GM12878 (cell line): ENCODE measurements around the gene HBD. TPM values are rescaled to one million over a fixed set of nuclear protein-coding genes. Genes with fewer than 3 reads are reported as not detected.
"Not testable (repeated sequence)": the region's sequence is repeated elsewhere in the genome, so short reads cannot be mapped to it uniquely, and the experiment has no call there.

Source experiments
- ATAC-seq: fragments of 200-7000 bp; cut with Tn5 transposase; 3 replicates; pipeline ENCODE4 v1.9.1; 2020; ENCODE audit warnings: mild to moderate bottlenecking, moderate library complexity
- BruUV-seq: library from RNA; stranded (reverse); fragments of 400-500 nt; replicated peaks from 2 replicates; lab custom pipeline; 2021; lab: Mats Ljungman, UMichigan
- CTCF ChIA-PET: fragments of 300-600 bp; sonication (Branson Sonifier 250); formaldehyde crosslinking; extraction: SDS; loops from one replicate; lab custom pipeline; 2021; ENCODE audit warnings: inconsistent platforms; lab: Yijun Ruan, JAX
- POLR2A ChIA-PET: fragments of 350-600 bp; formaldehyde crosslinking; extraction: SDS; loops from one replicate; lab custom pipeline; 2021; ENCODE audit warnings: inconsistent platforms; lab: Charles Lee
- RAD21 ChIA-PET: fragments of 300-600 bp; sonication (Branson Sonifier 250); formaldehyde crosslinking; loops from one replicate; lab custom pipeline; 2023; ENCODE audit warnings: antibody characterized with exemption; ENCODE audit not compliant: unreplicated experiment; lab: Charles Lee
- SMC1A ChIA-PET: fragments of 300-600 bp; sonication (Branson Sonifier 250); formaldehyde crosslinking; loops from one replicate; lab custom pipeline; 2023; ENCODE audit not compliant: unreplicated experiment, uncharacterized antibody; lab: Charles Lee
- DNase-seq: peaks from one replicate; pipeline ENCODE4 v3.0.0-alpha.2; 2011; ENCODE audit warnings: low read depth, low spot score
- FAIRE-seq: peaks from 3 replicates; lab custom pipeline; 2011; peaks lifted over from hg19 to GRCh38; lab: Jason Lieb, UNC
- H2AFZ ChIP-seq: 2 replicates; pipeline ENCODE4 v1.6.0; 2011; ENCODE audit warnings: low read depth, low read length, control low read depth; ENCODE audit not compliant: control insufficient read depth
- H3K27ac ChIP-seq: 2 replicates; pipeline ENCODE4 v1.5.1; 2011; ENCODE audit warnings: control low read depth; ENCODE audit not compliant: control insufficient read depth, insufficient read depth
- H3K27me3 ChIP-seq, 2 experiments: replicated peaks in 1 of 2; 2 replicates each; pipeline versions ENCODE4 v1.6.0 to v1.6.1; 2011; ENCODE audit warnings: low read length in 1 of 2; ENCODE audit not compliant: control insufficient read depth in 2 of 2, insufficient read depth in 2 of 2
- H3K36me3 ChIP-seq, 2 experiments: 2 replicates each; pipeline ENCODE4 v1.5.1; 2011; ENCODE audit warnings: low read length in 1 of 2; ENCODE audit not compliant: control insufficient read depth in 2 of 2, insufficient read depth in 2 of 2
- H3K4me1 ChIP-seq: 2 replicates; pipeline ENCODE4 v1.6.1; 2011; ENCODE audit warnings: mild to moderate bottlenecking, low read length, moderate library complexity, mixed read lengths; ENCODE audit not compliant: control insufficient read depth, insufficient read depth
- H3K4me2 ChIP-seq: 2 replicates; pipeline ENCODE4 v1.6.0; 2011; ENCODE audit warnings: control low read depth; ENCODE audit not compliant: control insufficient read depth, insufficient read depth
- H3K4me3 ChIP-seq: fragments of 200-600 bp; sonication (generic); 2 replicates; pipeline ENCODE4 v1.5.1; 2016
- H3K79me2 ChIP-seq: 2 replicates; pipeline ENCODE4 v1.6.0; 2011; ENCODE audit warnings: low read length; ENCODE audit not compliant: control insufficient read depth, insufficient read depth
- H3K9ac ChIP-seq: 2 replicates; pipeline ENCODE4 v1.8.0; 2011; ENCODE audit warnings: low read length, control low read depth, mixed read lengths; ENCODE audit not compliant: control insufficient read depth, insufficient read depth
- H3K9me3 ChIP-seq: replicated peaks from 3 replicates; pipeline ENCODE4 v1.5.1; 2011; ENCODE audit warnings: mild to moderate bottlenecking, low read length; ENCODE audit not compliant: control insufficient read depth, insufficient read depth
- H4K20me1 ChIP-seq: 2 replicates; pipeline ENCODE4 v1.6.0; 2011; ENCODE audit not compliant: control insufficient read depth, insufficient read depth
- WGBS: methylation state at CpG from one replicate; pipeline ENCODE4 v1.1.6; 2016; ENCODE audit warnings: low lambda C conversion rate; ENCODE audit not compliant: insufficient replicate concordance, insufficient coverage; ENCODE audit errors: missing lambda C conversion rate; 5-methylcytosine and 5-hydroxymethylcytosine counted together
- in situ Hi-C: fragments of 300-500 bp; cut with MboI; formaldehyde crosslinking; loops from 9 replicates; pipeline ENCODE4 v1.14.3; 2018; ENCODE audit warnings: mixed read lengths
- intact Hi-C: fragments of 100-400 bp; cut with micrococcal nuclease; formaldehyde crosslinking; loops from one replicate; pipeline ENCODE4 v1.14.2; 2022; ENCODE audit not compliant: unreplicated experiment
- polyA plus RNA-seq, 11 experiments: library from polyadenylated mRNA; depleted of rRNA in 4 of 11; unstranded in 6 of 11; stranded (reverse) in 5 of 11; fragments of >200 nt; fragmentation: Nextera tagmentation in 4 of 11; fragmentation: Illumina TruSeq in 1 of 11; extraction: Ambion mirVana in 4 of 11; extraction: Trizol in 1 of 11; gene quantifications; 1 replicate in 1 of 11; 2 replicates in 10 of 11; pipeline versions ENCODE4 v1.2.1 to v1.2.3, GENCODE V29; 2011 to 2016; ENCODE audit warnings: inconsistent platforms in 2 of 11, missing spikeins in 2 of 11, low read depth in 1 of 11
- total RNA-seq, 4 experiments: library from RNA; depleted of rRNA in 3 of 4; stranded (reverse); fragments of >200 nt in 3 of 4; fragmentation: Illumina TruSeq in 1 of 4; extraction: Trizol in 1 of 4; gene quantifications; 2 replicates each; pipeline versions ENCODE4 v1.2.1 to v1.2.3, GENCODE V29; 2013 to 2021

Gene HBD
- total and polyA plus RNA-seq, 10 of the 15 experiments (the other 5 are each of a cell fraction or from before 2014, with no cell fraction given): 0.11 to 0.32 TPM; not detected in 8

GRCh38 chr11:5254646-5255413 lies 20.5 kb upstream of the HBD start, which contains the start of gene HBG2:
Gene HBG2, minus strand, starts transcription at chr11:5254781. Its CDS starts 53 bp downstream, at chr11:5254728.
- intact Hi-C loops, H2AFZ ChIP-seq, FAIRE-seq, H3K9me3 ChIP-seq, POLR2A ChIA-PET, CTCF ChIA-PET, H3K27ac ChIP-seq, RAD21 ChIA-PET, H3K27me3 ChIP-seq, H3K4me2 ChIP-seq, H3K79me2 ChIP-seq, H4K20me1 ChIP-seq, H3K4me1 ChIP-seq, in situ Hi-C loops, ATAC-seq, H3K4me3 ChIP-seq, H3K9ac ChIP-seq, BruUV-seq, SMC1A ChIA-PET, DNase-seq, H3K36me3 ChIP-seq: not testable (repeated sequence)
- WGBS: 2% methylated on average over 4 of the region's 9 CpGs

- CTCF ChIA-PET, H3K4me1 ChIP-seq, H3K79me2 ChIP-seq, H3K9me3 ChIP-seq, ATAC-seq, DNase-seq, H3K9ac ChIP-seq, H3K36me3 ChIP-seq, SMC1A ChIA-PET, BruUV-seq, in situ Hi-C loops, H2AFZ ChIP-seq, POLR2A ChIA-PET, intact Hi-C loops, RAD21 ChIA-PET, H3K4me3 ChIP-seq, H3K4me2 ChIP-seq, H4K20me1 ChIP-seq, H3K27me3 ChIP-seq, H3K27ac ChIP-seq, FAIRE-seq: not testable (repeated sequence)
- WGBS: 26% methylated on average over 2 of the region's 2 CpGs
Measured at GRCh38 chr11:5254023-5254422, 19.7 kb upstream of the HBD start.

- H3K4me3 ChIP-seq, H3K4me1 ChIP-seq, H4K20me1 ChIP-seq, H3K9me3 ChIP-seq, H3K4me2 ChIP-seq, RAD21 ChIA-PET, POLR2A ChIA-PET, ATAC-seq, H3K9ac ChIP-seq, H3K27ac ChIP-seq, CTCF ChIA-PET, DNase-seq, FAIRE-seq, intact Hi-C loops, H3K36me3 ChIP-seq, H3K27me3 ChIP-seq, BruUV-seq, H2AFZ ChIP-seq, H3K79me2 ChIP-seq, SMC1A ChIA-PET, in situ Hi-C loops: not testable (repeated sequence)
- 93% methylated on average over 5 of the region's 5 CpGs for WGBS
Measured at GRCh38 chr11:5253440-5253839, 19.2 kb upstream of the HBD start.
